MG63 (cell line): ENCODE results near the gene UBXN6. TPM values are rescaled to one million over a fixed set of nuclear protein-coding genes. Genes with fewer than 3 reads are reported as not detected.

Experiments used
- DNase-seq: peaks from one replicate; pipeline ENCODE4 v3.0.0-alpha.2; 2020
- H3K27me3 ChIP-seq: fragments of 250-450 bp; sonication (Bioruptor Pico); 2 replicates; pipeline ENCODE4 v1.5.1; 2020; ENCODE audit warnings: mild to moderate bottlenecking, moderate library complexity
- H3K36me3 ChIP-seq: fragments of 250-450 bp; sonication (Bioruptor Pico); 2 replicates; pipeline ENCODE4 v1.5.1; 2020; ENCODE audit warnings: mild to moderate bottlenecking, moderate library complexity
- H3K4me3 ChIP-seq: fragments of 250-450 bp; sonication (Bioruptor Pico); 2 replicates; pipeline ENCODE4 v1.5.1; 2020; ENCODE audit warnings: mild to moderate bottlenecking, moderate library complexity
- H3K9me3 ChIP-seq: fragments of 250-450 bp; sonication (Bioruptor Pico); 2 replicates; pipeline ENCODE4 v1.5.1; 2020; ENCODE audit warnings: mild to moderate bottlenecking, moderate library complexity
- total RNA-seq: library from RNA; depleted of rRNA; stranded (reverse); fragments of >200 nt; shearing (Covaris generic); gene quantifications from 2 replicates; pipeline ENCODE4 v1.2.3, GENCODE V29; 2014; ENCODE audit warnings: low replicate concordance

The UBXN6 gene
- total RNA-seq, 1 experiment from 2014 or later = 107 TPM

GRCh38 chr19:4473011-4473762 is 15.6 kb upstream of the UBXN6 start:
- peak overlapping the region; percentile 62 for H3K4me3 ChIP-seq
- no peaks in the 10 kb centered on the region for H3K27me3 ChIP-seq
- no peaks in the 10 kb centered on the region for H3K36me3 ChIP-seq
- H3K9me3 ChIP-seq = no peaks in the 10 kb centered on the region
- DNase-seq = no peak

GRCh38 chr19:4472174-4472974 is 14.8 kb upstream of the UBXN6 start, which contains the start of gene HDGFL2:
Gene HDGFL2 (plus strand): TSS chr19:4472297. CDS start chr19:4472351, 54 bp downstream.
- DNase-seq = no peak
- H3K36me3 ChIP-seq = no peaks in the 10 kb centered on the region
- H3K4me3 ChIP-seq = peak within 1 kb of the TSS; percentile 62
- no peaks in the 10 kb centered on the region for H3K9me3 ChIP-seq
- H3K27me3 ChIP-seq = no peaks in the 10 kb centered on the region

GRCh38 chr19:4471403-4472173 is 14.0 kb upstream of the UBXN6 start:
- no peaks in the 10 kb centered on the region for H3K9me3 ChIP-seq
- H3K36me3 ChIP-seq = no peaks in the 10 kb centered on the region
- no peaks in the 10 kb centered on the region for H3K27me3 ChIP-seq
- H3K4me3 ChIP-seq = peak overlapping the region; percentile 58
- peak; percentile 97 for DNase-seq

GRCh38 chr19:4467835-4468234 is 10.2 kb upstream of the UBXN6 start:
- no peaks in the 10 kb centered on the region for H3K36me3 ChIP-seq
- H3K27me3 ChIP-seq = no peaks in the 10 kb centered on the region
- no peak overlapping the region for H3K4me3 ChIP-seq
- DNase-seq = no peak
- no peaks in the 10 kb centered on the region for H3K9me3 ChIP-seq

GRCh38 chr19:4464815-4465581 is 7.4 kb upstream of the UBXN6 start:
- H3K27me3 ChIP-seq = no peaks in the 10 kb centered on the region
- no peak overlapping the region for H3K4me3 ChIP-seq
- H3K36me3 ChIP-seq = no peaks in the 10 kb centered on the region
- DNase-seq = no peak
- H3K9me3 ChIP-seq = no peaks in the 10 kb centered on the region

GRCh38 chr19:4456843-4457653 is 546 bp downstream of the UBXN6 start:
- H3K27me3 ChIP-seq = no peaks in the 10 kb centered on the region
- no peaks in the 10 kb centered on the region for H3K36me3 ChIP-seq
- H3K4me3 ChIP-seq = peak overlapping the region; percentile 55
- DNase-seq = no peak
- H3K9me3 ChIP-seq = no peaks in the 10 kb centered on the region

GRCh38 chr19:4456476-4456842 is 1.1 kb downstream of the UBXN6 start:
- no peaks in the 10 kb centered on the region for H3K27me3 ChIP-seq
- H3K36me3 ChIP-seq = no peaks in the 10 kb centered on the region
- H3K4me3 ChIP-seq = peak overlapping the region; percentile 55
- DNase-seq = peak; percentile 47
- no peaks in the 10 kb centered on the region for H3K9me3 ChIP-seq

GRCh38 chr19:4455719-4456475 is 1.7 kb downstream of the UBXN6 start:
- H3K36me3 ChIP-seq = no peaks in the 10 kb centered on the region
- DNase-seq = peak; percentile 27
- H3K4me3 ChIP-seq = peak overlapping the region; percentile 55
- H3K27me3 ChIP-seq = no peaks in the 10 kb centered on the region
- no peaks in the 10 kb centered on the region for H3K9me3 ChIP-seq

GRCh38 chr19:4454747-4455718 is 2.6 kb downstream of the UBXN6 start:
- H3K36me3 ChIP-seq = no peaks in the 10 kb centered on the region
- no peak for DNase-seq
- no peaks in the 10 kb centered on the region for H3K27me3 ChIP-seq
- H3K9me3 ChIP-seq = no peaks in the 10 kb centered on the region
- H3K4me3 ChIP-seq = no peak overlapping the region

GRCh38 chr19:4453232-4454179 is 4.1 kb downstream of the UBXN6 start:
- no peaks in the 10 kb centered on the region for H3K27me3 ChIP-seq
- no peaks in the 10 kb centered on the region for H3K36me3 ChIP-seq
- H3K9me3 ChIP-seq = no peaks in the 10 kb centered on the region
- no peak overlapping the region for H3K4me3 ChIP-seq
- DNase-seq = no peak

- DNase-seq = no peak
- peaks cover 6% of the 10 kb centered on the region for H3K36me3 ChIP-seq
- no peaks in the 10 kb centered on the region for H3K9me3 ChIP-seq
- H3K27me3 ChIP-seq = no peaks in the 10 kb centered on the region
- H3K4me3 ChIP-seq = no peak overlapping the region
Observed at GRCh38 chr19:4452230-4452990, 5.2 kb downstream of the UBXN6 start.

- DNase-seq = no peak
- peaks cover 8% of the 10 kb centered on the region for H3K36me3 ChIP-seq
- no peaks in the 10 kb centered on the region for H3K27me3 ChIP-seq
- H3K4me3 ChIP-seq = no peak overlapping the region
- H3K9me3 ChIP-seq = no peaks in the 10 kb centered on the region
Observed at GRCh38 chr19:4449639-4450028, 8.0 kb downstream of the UBXN6 start.
